ENCODE data around the gene LHX5.
A peak's percentile ranks its signal among the peaks of the same experiment; 100 is the strongest.

- TF ChIP-seq CTCF (IDR thresholded peaks at IDR 0.05 in 8 of 11, conservative IDR thresholded peaks at IDR 0.05 in 3 of 11), result peak; percentile 56 to 90 (median 81)
- no peak for TF ChIP-seq POLR2A (IDR thresholded peaks at IDR 0.05)
- no peak for TF ChIP-seq POLR2AphosphoS5 (IDR thresholded peaks at IDR 0.05)
Observed at GRCh38 chr12:113424915-113425823, 46.5 kb downstream of the LHX5 start.

Measured in spleen (tissue), 7 donors.